Suprapubic skin (tissue), 3 donors: ENCODE measurements around the gene SLC24A4.

Source experiments
- EP300 ChIP-seq: sonication (generic); formaldehyde crosslinking; IDR thresholded peaks from one replicate; pipeline ENCODE4 v1.6.1; 2017; ENCODE audit warnings: antibody characterized with exemption
- POLR2A ChIP-seq, 2 donors: fragments of 450-650 bp; IDR thresholded peaks; one replicate each; pipeline ENCODE4 v1.6.1; 2017; ENCODE audit warnings: antibody characterized with exemption in 2 of 2, mild to moderate bottlenecking in 2 of 2, moderate library complexity in 2 of 2
- TF ChIP-seq, protein P1 (sequence below), 2 donors: fragments of 200-600 bp in 1 of 2; fragments of 450-650 bp in 1 of 2; sonication (generic) in 1 of 2; IDR thresholded peaks; one replicate each; pipeline ENCODE4 v1.5.1; 2016 to 2019; ENCODE audit warnings: antibody characterized with exemption in 2 of 2, mild to moderate bottlenecking in 1 of 2, moderate library complexity in 1 of 2

DNA sequence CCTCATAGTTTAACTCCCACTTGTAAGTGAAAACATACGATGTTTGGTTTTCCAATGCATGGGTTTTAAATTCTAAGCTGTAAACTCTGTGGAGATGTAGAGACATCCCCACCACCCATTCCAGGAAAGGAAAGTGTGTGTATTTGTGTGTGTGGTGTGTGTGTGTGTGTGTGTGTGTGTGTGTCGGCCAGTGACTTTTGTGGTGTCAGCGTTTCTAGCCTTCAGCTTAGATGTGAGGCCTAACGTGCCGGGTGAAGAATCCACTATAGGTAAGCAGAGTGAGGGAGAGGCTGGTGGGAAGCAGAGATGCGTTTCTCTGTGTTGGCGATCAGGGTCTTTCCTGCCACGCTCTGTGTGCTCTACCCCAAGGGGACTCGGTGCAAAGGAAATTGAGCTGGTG lies 93.0 kb downstream of the SLC24A4 start:
- TF ChIP-seq POLR2A (IDR thresholded peaks at IDR 0.05), result no peak
- TF ChIP-seq, protein P1, sequence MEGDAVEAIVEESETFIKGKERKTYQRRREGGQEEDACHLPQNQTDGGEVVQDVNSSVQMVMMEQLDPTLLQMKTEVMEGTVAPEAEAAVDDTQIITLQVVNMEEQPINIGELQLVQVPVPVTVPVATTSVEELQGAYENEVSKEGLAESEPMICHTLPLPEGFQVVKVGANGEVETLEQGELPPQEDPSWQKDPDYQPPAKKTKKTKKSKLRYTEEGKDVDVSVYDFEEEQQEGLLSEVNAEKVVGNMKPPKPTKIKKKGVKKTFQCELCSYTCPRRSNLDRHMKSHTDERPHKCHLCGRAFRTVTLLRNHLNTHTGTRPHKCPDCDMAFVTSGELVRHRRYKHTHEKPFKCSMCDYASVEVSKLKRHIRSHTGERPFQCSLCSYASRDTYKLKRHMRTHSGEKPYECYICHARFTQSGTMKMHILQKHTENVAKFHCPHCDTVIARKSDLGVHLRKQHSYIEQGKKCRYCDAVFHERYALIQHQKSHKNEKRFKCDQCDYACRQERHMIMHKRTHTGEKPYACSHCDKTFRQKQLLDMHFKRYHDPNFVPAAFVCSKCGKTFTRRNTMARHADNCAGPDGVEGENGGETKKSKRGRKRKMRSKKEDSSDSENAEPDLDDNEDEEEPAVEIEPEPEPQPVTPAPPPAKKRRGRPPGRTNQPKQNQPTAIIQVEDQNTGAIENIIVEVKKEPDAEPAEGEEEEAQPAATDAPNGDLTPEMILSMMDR (IDR thresholded peaks at IDR 0.05), result no peak
- TF ChIP-seq EP300, result no peak
